ENCODE measurements around the gene CATSPERZ. TPM values are rescaled to one million over a fixed set of nuclear protein-coding genes. Genes with fewer than 3 reads are reported as not detected.

CATSPERZ gene
- total and polyA plus RNA-seq, 9 of the 15 experiments (the other 6 are each of a cell fraction or from before 2014, with no cell fraction given): 0.86 to 8.5 (median 3.5) TPM

DNA sequence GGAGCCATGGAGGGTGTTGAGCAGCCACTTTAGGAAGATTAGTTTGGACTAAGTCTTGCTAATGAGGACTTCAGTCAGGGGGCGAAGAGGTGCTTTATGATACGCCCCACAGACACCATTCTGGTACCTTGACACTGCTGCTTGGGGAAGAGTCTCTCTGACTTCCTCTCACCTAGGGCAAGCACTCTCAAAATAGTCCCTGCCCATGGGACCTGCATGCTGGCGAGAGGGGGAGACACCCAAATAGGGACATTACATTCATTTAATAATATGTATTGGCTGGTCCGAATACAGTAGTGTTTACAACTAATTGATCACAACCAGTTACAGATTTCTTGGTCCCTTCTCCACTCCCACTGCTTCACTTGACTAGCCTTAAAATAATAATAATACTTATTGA, 4.4 kb upstream of the CATSPERZ start:
- Histone ChIP-seq H3K27ac (ENCODE audit: extremely low read depth, low read depth, low read length) (no peak overlapping the region), H4K20me1 (replicated peaks; ENCODE audit: control insufficient read depth, insufficient read depth, low read length) (no peaks in the 10 kb centered on the region; the same call in 1 of the 2 replicates), H3K9ac (ENCODE audit: insufficient read depth in 1 of 2, low read depth in 2 of 2, low read length in 2 of 2) (no peak overlapping the region), H2AFZ (ENCODE audit: low read depth, low read length) (no peak overlapping the region), H3K4me3 (no peak overlapping the region), H3K36me3 (ENCODE audit: control insufficient read depth, insufficient read depth, low read length) (no peaks in the 10 kb centered on the region), H3K4me2 (ENCODE audit: insufficient read depth, low read length) (no peak overlapping the region), H3K79me2 (ENCODE audit: control insufficient read depth, insufficient read depth, low read length) (no peaks in the 10 kb centered on the region), H3K4me1 (replicated peaks in 1 of 2; ENCODE audit: control insufficient read depth in 2 of 2, insufficient read depth in 2 of 2, low read length in 2 of 2) (peaks cover 2 to 56% of the 10 kb centered on the region in 2 experiments; a peak in 4 of 5 replicates), H3K27me3 (ENCODE audit: control insufficient read depth in 2 of 2, insufficient read depth in 2 of 2, low read length in 2 of 2) (peaks cover 48 to 67% of the 10 kb centered on the region in 2 experiments), H3K9me1 (ENCODE audit: control insufficient read depth, insufficient read depth, low read length) (no peaks in the 10 kb centered on the region), H3K9me3 (replicated peaks; ENCODE audit: control insufficient read depth, insufficient read depth, low read depth, low read length) (no peaks in the 10 kb centered on the region)
- no TSS peak for BruUV-seq (replicated peaks)
- DNase-seq (ENCODE audit: extremely low read depth in 1 of 4, low spot score in 3 of 4) (no peak), ATAC-seq (no peak), FAIRE-seq (no peak)
- in situ Hi-C loops (cut with MboI): no loop called here
- CTCF ChIA-PET (ENCODE audit: low intra/inter-chr PET ratio): no interaction called here
- POLR2A ChIA-PET: no interaction called here
- intact Hi-C loops (cut with micrococcal nuclease): no loop called here
- 20% methylated on average over 4 of the region's 4 CpGs for WGBS (ENCODE audit: insufficient coverage, low coverage, missing lambda C conversion rate)
- TF ChIP-seq, protein P1, sequence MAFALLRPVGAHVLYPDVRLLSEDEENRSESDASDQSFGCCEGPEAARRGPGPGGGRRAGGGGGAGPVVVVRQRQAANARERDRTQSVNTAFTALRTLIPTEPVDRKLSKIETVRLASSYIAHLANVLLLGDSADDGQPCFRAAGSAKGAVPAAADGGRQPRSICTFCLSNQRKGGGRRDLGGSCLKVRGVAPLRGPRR (CRISPR knock-in tag; IDR thresholded peaks at IDR 0.05): no peak
- TF ChIP-seq ASH1L (IDR thresholded peaks at IDR 0.05; ENCODE audit: borderline replicate concordance, low read depth, partially characterized antibody) (no peak), MCM2 (IDR thresholded peaks at IDR 0.05; ENCODE audit: low read depth) (no peak), PRPF4 (IDR thresholded peaks at IDR 0.05; ENCODE audit: insufficient read depth, low read depth, low read length, poor library complexity, severe bottlenecking) (no peak), PCBP1 (IDR thresholded peaks at IDR 0.05; ENCODE audit: low read depth, low read length, poor library complexity, severe bottlenecking) (no peak), RBM39 (optimal IDR thresholded peaks at IDR 0.05; ENCODE audit: low read depth, low read length) (no peak), HNRNPUL1 (IDR thresholded peaks at IDR 0.05; ENCODE audit: low read length) (no peak), HDAC3 (IDR thresholded peaks at IDR 0.05; ENCODE audit: borderline replicate concordance, partially characterized antibody) (no peak), BMI1 (IDR thresholded peaks at IDR 0.05; ENCODE audit: low read length) (no peak), CBFA2T2 (conservative IDR thresholded peaks at IDR 0.05) (no peak), SIX5 (IDR thresholded peaks at IDR 0.05; ENCODE audit: borderline replicate concordance in 1 of 2, insufficient read depth in 1 of 2, low read depth in 1 of 2, low read length in 2 of 2) (no peak), GABPB1 (CRISPR knock-in tag; IDR thresholded peaks at IDR 0.05) (no peak), COPS2 (conservative IDR thresholded peaks at IDR 0.05) (no peak), RFX5 (IDR thresholded peaks at IDR 0.05; ENCODE audit: low read depth, low read length) (no peak), ZNF232 (CRISPR knock-in tag; IDR thresholded peaks at IDR 0.05) (no peak), CTBP1 (IDR thresholded peaks at IDR 0.05; ENCODE audit: borderline replicate concordance) (no peak)
- TF ChIP-seq, protein P2, sequence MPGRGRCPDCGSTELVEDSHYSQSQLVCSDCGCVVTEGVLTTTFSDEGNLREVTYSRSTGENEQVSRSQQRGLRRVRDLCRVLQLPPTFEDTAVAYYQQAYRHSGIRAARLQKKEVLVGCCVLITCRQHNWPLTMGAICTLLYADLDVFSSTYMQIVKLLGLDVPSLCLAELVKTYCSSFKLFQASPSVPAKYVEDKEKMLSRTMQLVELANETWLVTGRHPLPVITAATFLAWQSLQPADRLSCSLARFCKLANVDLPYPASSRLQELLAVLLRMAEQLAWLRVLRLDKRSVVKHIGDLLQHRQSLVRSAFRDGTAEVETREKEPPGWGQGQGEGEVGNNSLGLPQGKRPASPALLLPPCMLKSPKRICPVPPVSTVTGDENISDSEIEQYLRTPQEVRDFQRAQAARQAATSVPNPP (IDR thresholded peaks at IDR 0.05; ENCODE audit: borderline replicate concordance, insufficient read depth, insufficient read length): no peak
- TF ChIP-seq, protein P3, sequence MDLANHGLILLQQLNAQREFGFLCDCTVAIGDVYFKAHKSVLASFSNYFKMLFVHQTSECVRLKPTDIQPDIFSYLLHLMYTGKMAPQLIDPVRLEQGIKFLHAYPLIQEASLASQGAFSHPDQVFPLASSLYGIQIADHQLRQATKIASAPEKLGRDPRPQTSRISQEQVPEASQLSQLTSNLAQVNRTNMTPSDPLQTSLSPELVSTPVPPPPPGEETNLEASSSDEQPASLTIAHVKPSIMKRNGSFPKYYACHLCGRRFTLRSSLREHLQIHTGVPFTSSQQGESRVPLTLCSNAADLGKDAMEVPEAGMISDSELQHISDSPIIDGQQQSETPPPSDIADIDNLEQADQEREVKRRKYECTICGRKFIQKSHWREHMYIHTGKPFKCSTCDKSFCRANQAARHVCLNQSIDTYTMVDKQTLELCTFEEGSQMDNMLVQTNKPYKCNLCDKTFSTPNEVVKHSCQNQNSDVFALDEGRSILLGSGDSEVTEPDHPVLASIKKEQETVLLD (IDR thresholded peaks at IDR 0.05): no peak
- TF ChIP-seq, protein P4, sequence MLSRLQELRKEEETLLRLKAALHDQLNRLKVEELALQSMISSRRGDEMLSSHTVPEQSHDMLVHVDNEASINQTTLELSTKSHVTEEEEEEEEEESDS (CRISPR knock-in tag; IDR thresholded peaks at IDR 0.05): no peak
